B cell (primary cell): Measurements from ENCODE around the gene RUVBL2. TPM values are rescaled to one million over a fixed set of nuclear protein-coding genes. Genes with fewer than 3 reads are reported as not detected.
"Not testable (repeated sequence)": the region's sequence is repeated elsewhere in the genome, so short reads cannot be mapped to it uniquely, and the experiment has no call there.

Experiments used
- ATAC-seq: fragments of 200-7000 bp; cut with Tn5 transposase; one replicate; pipeline ENCODE4 v1.10.0; 2021; ENCODE audit warnings: low read depth, mild to moderate bottlenecking, moderate number of reproducible peaks, moderate library complexity
- CTCF ChIA-PET: fragments of 350-600 bp; sonication (Branson Sonifier 250); formaldehyde crosslinking; loops from one replicate; lab custom pipeline; 2021; ENCODE audit warnings: antibody characterized with exemption, inconsistent platforms; lab: Charles Lee
- POLR2A ChIA-PET: fragments of 350-600 bp; sonication (Branson Sonifier 250); formaldehyde crosslinking; loops from one replicate; lab custom pipeline; 2021; ENCODE audit warnings: antibody characterized with exemption; lab: Charles Lee
- DNase-seq: peaks from one replicate; pipeline ENCODE4 v3.0.0; 2013
- H2AFZ ChIP-seq: 2 replicates; pipeline ENCODE4 v1.6.1; 2012; ENCODE audit warnings: mild to moderate bottlenecking, low read depth, low read length; ENCODE audit not compliant: insufficient read depth, poor library complexity, severe bottlenecking
- H3K27ac ChIP-seq, 2 donors: 1 replicate in 1 of 2; 2 replicates in 1 of 2; pipeline ENCODE4 v1.5.1; 2012 to 2013; ENCODE audit warnings: low read length in 2 of 2, mild to moderate bottlenecking in 2 of 2, moderate library complexity in 1 of 2
- H3K27me3 ChIP-seq, 4 experiments: fragments of 200-600 bp in 1 of 4; sonication (generic) in 1 of 4; replicated peaks in 1 of 4; 1 replicate in 2 of 4; 2 replicates in 2 of 4; pipeline versions ENCODE4 v1.6.1 to v1.7.0; 2013 to 2016; ENCODE audit warnings: low read length in 3 of 4, mild to moderate bottlenecking in 2 of 4, mixed read lengths in 1 of 4, moderate library complexity in 1 of 4; ENCODE audit not compliant: insufficient read depth in 4 of 4, control insufficient read depth in 3 of 4; ENCODE audit errors: control extremely low read depth in 1 of 4
- H3K36me3 ChIP-seq, 2 experiments: replicated peaks in 1 of 2; 1 replicate in 1 of 2; 2 replicates in 1 of 2; pipeline versions ENCODE4 v1.6.1 to v1.7.1; 2013; ENCODE audit warnings: low read length in 1 of 2; ENCODE audit not compliant: insufficient read depth in 2 of 2, control insufficient read depth in 1 of 2; ENCODE audit errors: control extremely low read depth in 1 of 2, extremely low read depth in 1 of 2
- H3K4me1 ChIP-seq, 2 donors: fragments of 200-600 bp in 1 of 2; sonication (generic) in 1 of 2; 1 replicate in 1 of 2; 2 replicates in 1 of 2; pipeline versions ENCODE4 v1.5.1 to v1.6.1; 2013 to 2017; ENCODE audit warnings: low read length in 2 of 2; ENCODE audit not compliant: control insufficient read depth in 2 of 2, insufficient read depth in 2 of 2
- H3K4me2 ChIP-seq: replicated peaks from 2 replicates; pipeline ENCODE3; 2012; ENCODE audit warnings: mild to moderate bottlenecking, low read depth, low read length; ENCODE audit not compliant: poor library complexity, severe bottlenecking
- H3K4me3 ChIP-seq, 5 experiments: fragments of 200-600 bp in 1 of 5; sonication (generic) in 1 of 5; 1 replicate in 3 of 5; 2 replicates in 2 of 5; pipeline versions ENCODE4 v1.5.1 to v1.7.0; 2011 to 2016; ENCODE audit warnings: low read length in 4 of 5, mild to moderate bottlenecking in 4 of 5, low read depth in 2 of 5, control low read depth in 1 of 5, moderate library complexity in 1 of 5; ENCODE audit not compliant: insufficient read depth in 1 of 5; ENCODE audit errors: control extremely low read depth in 1 of 5, extremely low read depth in 1 of 5
- H3K79me2 ChIP-seq: fragments of 200-600 bp; sonication (generic); one replicate; pipeline ENCODE4 v1.6.0; 2016; ENCODE audit warnings: low read length; ENCODE audit not compliant: control insufficient read depth, insufficient read depth
- H3K9ac ChIP-seq: fragments of 200-600 bp; sonication (generic); 2 replicates; pipeline ENCODE4 v1.6.1; 2017; ENCODE audit warnings: mild to moderate bottlenecking, low read length, moderate library complexity
- H3K9me3 ChIP-seq, 3 donors: one replicate each; pipeline versions ENCODE4 v1.6.1 to v1.7.1; 2013; ENCODE audit warnings: low read length in 2 of 3; ENCODE audit not compliant: control insufficient read depth in 2 of 3, insufficient read depth in 1 of 3; ENCODE audit errors: control extremely low read depth in 1 of 3
- H4K20me1 ChIP-seq: 2 replicates; pipeline ENCODE4 v1.6.0; 2012; ENCODE audit warnings: mild to moderate bottlenecking, low read length; ENCODE audit not compliant: insufficient read depth, control insufficient read depth, poor library complexity, severe bottlenecking
- H3K27ac Mint-ChIP-seq: one replicate; pipeline ENCODE4 v1.8.0; 2021; ENCODE audit warnings: mixed read lengths
- H3K27me3 Mint-ChIP-seq: one replicate; pipeline ENCODE4 v1.8.0; 2021; ENCODE audit warnings: mixed read lengths
- H3K4me1 Mint-ChIP-seq: one replicate; pipeline ENCODE4 v1.8.0; 2021; ENCODE audit warnings: mixed read lengths
- H3K4me3 Mint-ChIP-seq: one replicate; pipeline ENCODE4 v1.8.0; 2021; ENCODE audit warnings: mixed read lengths
- H3K9me3 Mint-ChIP-seq: one replicate; pipeline ENCODE4 v1.8.0; 2022; ENCODE audit warnings: mixed read lengths; ENCODE audit not compliant: insufficient read depth
- CTCF ChIP-seq: fragments of 200-600 bp; IDR thresholded peaks from one replicate; pipeline ENCODE4 v1.8.0; 2022; ENCODE audit warnings: antibody characterized with exemption, mild to moderate bottlenecking
- EZH2 ChIP-seq: IDR thresholded peaks from 2 replicates; pipeline ENCODE4 v1.6.1; 2012; ENCODE audit warnings: borderline replicate concordance, low read depth, mild to moderate bottlenecking, moderate library complexity, low read length; ENCODE audit not compliant: insufficient read depth, poor library complexity, severe bottlenecking
- WGBS: methylation state at CpG from one replicate; pipeline ENCODE4 v1.1.5; 2013; ENCODE audit warnings: missing lambda C conversion rate; ENCODE audit not compliant: insufficient coverage; 5-methylcytosine and 5-hydroxymethylcytosine counted together
- intact Hi-C: fragments of 100-400 bp; cut with micrococcal nuclease; formaldehyde crosslinking; loops from one replicate; pipeline ENCODE4 v1.10.0; 2022
- polyA plus RNA-seq: library from polyadenylated mRNA; depleted of rRNA; stranded (reverse); fragments of >200 nt; gene quantifications from 2 replicates; pipeline ENCODE4 v1.2.3, GENCODE V29; 2012
- total RNA-seq, 2 donors: library from RNA; stranded (reverse); fragments of 120-200 nt in 1 of 2; gene quantifications; 1 replicate in 1 of 2; 2 replicates in 1 of 2; pipeline versions ENCODE4 v1.2.3 to v1.2.4, GENCODE V29; 2013 to 2022

RUVBL2 gene
- total and polyA plus RNA-seq, 2 donors (not counting 1 experiment from before 2014, with no cell fraction given), result 36.1 to 57.4 TPM

- Mint-ChIP-seq H3K4me1 (peaks cover 34% of the 10 kb centered on the region), H3K27me3 (no peaks in the 10 kb centered on the region), H3K27ac (peak overlapping the region; percentile 67), H3K4me3 (peak overlapping the region; percentile 89), H3K9me3 (no peaks in the 10 kb centered on the region)
- H3K4me3 ChIP-seq, result peak overlapping the region in 4 of 5 experiments; percentile 52 to 73 (median 60)
- H3K27me3 ChIP-seq, result peaks cover 0 to 9% (median 2%) of the 10 kb centered on the region in 4 experiments
- H3K4me1 ChIP-seq, result peaks cover 25 to 40% of the 10 kb centered on the region in 2 donors
- ChIA-PET POLR2A (interaction anchor here (0.6 to 1.5 kb wide), 3 partner anchors 18 to 131 kb away, joined by 3 to 7 read pairs (median 3); partner anchors contain the start of gene RUVBL2), CTCF (interaction anchor here (0.6 to 1.9 kb wide), 6 partner anchors 11 to 180 kb away, joined by 3 to 10 read pairs (median 4); partner anchors contain the start of genes GYS1, LIN7B and RUVBL2)
- H3K36me3 ChIP-seq, result peaks cover 0 to 4% of the 10 kb centered on the region in 2 experiments
- H3K9me3 ChIP-seq, result no peaks in the 10 kb centered on the region
- peak overlapping the region; percentile 88 for H2AFZ ChIP-seq
- H4K20me1 ChIP-seq, result no peaks in the 10 kb centered on the region
- under 1% methylated on average over 58 of the region's 62 CpGs for WGBS
- DNase-seq, result peak; percentile 82
- H3K9ac ChIP-seq, result peak overlapping the region; percentile 72
- intact Hi-C loops, result loop anchor here (2.0 kb wide), 1 partner anchor 25 kb away; the partner anchor contains the start of genes GYS1 and RUVBL2
- peak overlapping the region; percentile 99 for H3K4me2 ChIP-seq
- H3K79me2 ChIP-seq, result no peaks in the 10 kb centered on the region
- peak overlapping the region in 1 of 2 donors; percentile 30 for H3K27ac ChIP-seq
- TF ChIP-seq CTCF, result peak; percentile 78
- TF ChIP-seq EZH2, result no peak
- ATAC-seq, result peak; percentile 80
Measured at GRCh38 chr19:49017666-49018351, 24.1 kb downstream of the RUVBL2 start.

- intact Hi-C loops, result loop anchor here (2.0 kb wide), 1 partner anchor 26 kb away; the partner anchor contains the start of genes GYS1 and RUVBL2
- Histone ChIP-seq H3K4me3 (peak overlapping the region in 4 of 5 experiments; percentile 52 to 73 (median 60)), H3K4me2 (peak overlapping the region; percentile 99), H3K9ac (peak overlapping the region; percentile 72), H3K4me1 (peaks cover 25 to 40% of the 10 kb centered on the region in 2 donors), H2AFZ (peak overlapping the region; percentile 88)
- H3K4me1 Mint-ChIP-seq, result peaks cover 34% of the 10 kb centered on the region
- not testable (repeated sequence) for H3K27me3 ChIP-seq, ATAC-seq, H3K79me2 ChIP-seq, H3K36me3 ChIP-seq, H4K20me1 ChIP-seq, H3K9me3 Mint-ChIP-seq, H3K27ac ChIP-seq, H3K9me3 ChIP-seq, H3K27me3 Mint-ChIP-seq
- ChIA-PET CTCF (interaction anchor here (0.7 to 1.9 kb wide), 8 partner anchors 15 to 179 kb away, joined by 3 to 10 read pairs (median 3); partner anchors contain the start of genes GYS1, LIN7B and RUVBL2), POLR2A (interaction anchor here (1.0 to 1.5 kb wide), 3 partner anchors 25 to 132 kb away, joined by 5 to 7 read pairs (median 5); partner anchors contain the start of genes GYS1 and RUVBL2)
- H3K4me3 Mint-ChIP-seq, result peak overlapping the region; percentile 89
- WGBS, result 4% methylated on average over 29 of the region's 50 CpGs
- DNase-seq, result peak; percentile 53
- H3K27ac Mint-ChIP-seq, result peak overlapping the region; percentile 64
Measured at GRCh38 chr19:49018388-49019241, 24.9 kb downstream of the RUVBL2 start.
